ENCODE results near the gene MLIP. TPM values are rescaled to one million over a fixed set of nuclear protein-coding genes. Genes with fewer than 3 reads are reported as not detected.
A peak's percentile ranks its signal among the peaks of the same experiment; 100 is the strongest.

MLIP gene
- total RNA-seq, 4 donors from 2014 or later: 0.64 to 4.3 (median 2.5) TPM

DNA sequence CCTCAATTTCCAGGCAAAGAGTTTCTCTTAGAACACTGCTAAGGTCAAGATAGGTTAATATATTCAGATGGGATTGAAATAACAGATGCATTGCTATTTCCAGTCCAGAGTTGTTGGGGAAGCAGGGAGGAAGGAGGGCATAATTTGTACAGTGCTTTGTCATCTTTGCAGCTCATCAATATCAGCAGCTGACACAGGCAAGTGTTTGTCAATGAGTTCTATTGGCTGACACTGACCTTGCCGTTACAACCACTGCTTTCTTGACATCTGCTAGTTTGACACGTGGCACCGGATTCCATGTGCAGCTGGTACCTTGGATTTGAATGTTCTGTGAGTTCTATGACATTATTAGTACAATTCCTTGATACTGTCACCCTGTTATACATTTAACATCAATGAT, 28.0 kb upstream of the MLIP start:
- Histone ChIP-seq H3K36me3 (no peaks in the 10 kb centered on the region), H3K9me3 (no peaks in the 10 kb centered on the region), H3K27me3 (no peaks in the 10 kb centered on the region), H3K27ac (no peak overlapping the region), H3K4me1 (peaks cover 0 to 25% (median 0%) of the 10 kb centered on the region in 3 donors), H3K4me3 (no peak overlapping the region)
- intact Hi-C loops (cut with DNase I): no loop called here
- WGBS, 2 donors: 84% methylated on average over 3 of the region's 3 CpGs
- TF ChIP-seq POLR2A (IDR thresholded peaks at IDR 0.05): no peak
- TF ChIP-seq CTCF (IDR thresholded peaks at IDR 0.05): no peak
- no peak for DNase-seq

DNA sequence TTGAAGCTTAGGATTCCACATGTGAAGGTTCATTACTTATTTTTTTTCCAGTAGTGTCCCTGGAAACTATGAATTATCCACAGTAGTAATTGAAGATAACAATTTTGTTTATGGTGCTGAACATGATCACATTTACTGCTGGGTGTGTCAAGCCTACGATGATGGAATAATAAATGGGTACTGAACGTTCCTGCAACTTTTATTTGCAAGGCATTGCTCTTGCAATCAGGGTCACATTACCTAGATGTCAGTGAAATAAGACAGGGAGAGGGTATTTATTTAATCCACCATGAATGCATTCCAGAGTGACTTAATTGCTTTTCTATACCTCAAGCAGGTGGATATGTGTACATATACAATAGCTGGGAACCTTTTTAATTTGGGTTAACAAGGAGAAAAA, 27.0 kb upstream of the MLIP start:
- Histone ChIP-seq H3K36me3 (no peaks in the 10 kb centered on the region), H3K4me3 (no peak overlapping the region), H3K27ac (no peak overlapping the region), H3K9me3 (no peaks in the 10 kb centered on the region), H3K4me1 (peaks cover 0 to 25% (median 0%) of the 10 kb centered on the region in 3 donors), H3K27me3 (no peaks in the 10 kb centered on the region)
- no peak for DNase-seq
- intact Hi-C loops (cut with DNase I): no loop called here
- 18 to 28% methylated on average over 2 of the region's 2 CpGs for WGBS, 2 donors
- TF ChIP-seq CTCF (IDR thresholded peaks at IDR 0.05) (no peak), POLR2A (IDR thresholded peaks at IDR 0.05) (no peak)

DNA sequence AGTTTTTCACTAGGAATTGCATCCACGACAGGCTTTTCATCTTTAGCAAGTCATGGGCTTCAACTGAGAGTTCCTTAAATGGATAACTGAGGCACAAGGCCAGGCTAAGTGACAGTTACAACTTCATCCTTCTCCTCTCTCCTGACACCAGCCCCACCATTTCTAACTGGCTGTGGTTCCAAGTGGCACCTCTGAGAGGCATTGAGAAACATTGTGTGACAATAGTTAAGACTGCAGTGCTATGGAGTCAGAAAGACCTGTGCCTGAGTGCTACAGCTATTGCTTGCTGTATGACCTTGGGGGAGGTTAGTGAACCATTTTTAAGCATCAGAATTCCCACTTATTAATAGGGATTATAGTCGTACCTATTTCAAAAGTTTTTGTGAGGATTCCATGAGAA, 26.2 kb upstream of the MLIP start:
- peak overlapping the region in 1 of 4 donors; percentile 21 for H3K27ac ChIP-seq
- WGBS, 2 donors: 12 to 14% methylated on average over 2 of the region's 2 CpGs
- intact Hi-C loops (cut with DNase I): no loop called here
- H3K36me3 ChIP-seq: no peaks in the 10 kb centered on the region
- H3K4me3 ChIP-seq: no peak overlapping the region
- no peak for TF ChIP-seq CTCF (IDR thresholded peaks at IDR 0.05)
- TF ChIP-seq POLR2A (IDR thresholded peaks at IDR 0.05): no peak
- H3K4me1 ChIP-seq: peaks cover 0 to 25% (median 0%) of the 10 kb centered on the region in 3 donors
- no peaks in the 10 kb centered on the region for H3K9me3 ChIP-seq
- H3K27me3 ChIP-seq: no peaks in the 10 kb centered on the region
- DNase-seq: no peak

- DNase-seq: no peak
- intact Hi-C loops (cut with DNase I): no loop called here
- TF ChIP-seq POLR2A (IDR thresholded peaks at IDR 0.05): no peak
- no peak for TF ChIP-seq CTCF (IDR thresholded peaks at IDR 0.05)
- Histone ChIP-seq H3K27me3 (no peaks in the 10 kb centered on the region), H3K4me1 (peaks cover 0 to 25% (median 0%) of the 10 kb centered on the region in 3 donors), H3K9me3 (no peaks in the 10 kb centered on the region), H3K36me3 (no peaks in the 10 kb centered on the region), H3K27ac (peak overlapping the region in 2 of 4 donors; percentile 21 to 24), H3K4me3 (no peak overlapping the region)
- 3 to 12% methylated on average over 2 of the region's 2 CpGs for WGBS, 2 donors
Measured at GRCh38 chr6:54085541-54085940, 25.7 kb upstream of the MLIP start.

DNA sequence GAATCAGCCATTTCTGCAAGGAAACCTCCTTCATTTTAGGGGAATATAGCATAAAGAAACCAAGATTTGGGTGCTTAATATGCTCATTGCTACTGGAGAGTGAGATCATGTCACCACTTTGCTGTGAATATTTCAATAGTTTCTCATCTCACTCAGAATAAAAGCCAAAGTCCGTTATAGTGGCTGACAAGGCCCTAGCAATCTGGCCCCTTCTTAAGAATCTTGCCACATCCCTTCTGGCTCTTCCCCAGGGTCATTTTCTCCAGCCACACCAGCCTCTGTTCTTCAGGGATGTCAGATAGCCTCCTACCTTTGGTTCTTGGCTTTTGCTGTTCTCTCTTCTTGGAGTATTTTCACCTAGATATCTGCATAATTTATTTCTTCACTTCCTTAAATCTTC, 24.8 kb upstream of the MLIP start:
- no peaks in the 10 kb centered on the region for H3K27me3 ChIP-seq
- TF ChIP-seq CTCF (IDR thresholded peaks at IDR 0.05) (no peak), POLR2A (IDR thresholded peaks at IDR 0.05) (no peak)
- peaks cover 0 to 25% (median 0%) of the 10 kb centered on the region in 3 donors for H3K4me1 ChIP-seq
- H3K36me3 ChIP-seq: no peaks in the 10 kb centered on the region
- intact Hi-C loops (cut with DNase I): no loop called here
- no peaks in the 10 kb centered on the region for H3K9me3 ChIP-seq
- no peak overlapping the region for H3K27ac ChIP-seq
- H3K4me3 ChIP-seq: no peak overlapping the region
- DNase-seq: no peak
- 61 to 68% methylated on average over 1 of the region's 1 CpG for WGBS, 2 donors
